GM19328 (cell line): ENCODE measurements around the gene SLC22A4.
A peak's percentile ranks its signal among the peaks of the same experiment; 100 is the strongest.

Experiments used
- ATAC-seq: cut with Tn5 transposase; IDR thresholded peaks from one replicate; pipeline ENCODE4 v1.9.1; 2021; ENCODE audit warnings: mild to moderate bottlenecking, moderate library complexity; ENCODE audit not compliant: unreplicated experiment

SLC22A4 gene

GRCh38 chr5:132370971-132371602, 76.9 kb downstream of the SLC22A4 start:
- ATAC-seq = no peak

- no peak for ATAC-seq
Observed at GRCh38 chr5:132371603-132371994, 77.4 kb downstream of the SLC22A4 start.

- no peak for ATAC-seq
Observed at GRCh38 chr5:132372127-132372526, 77.9 kb downstream of the SLC22A4 start.

- no peak for ATAC-seq
Observed at GRCh38 chr5:132372542-132372941, 78.3 kb downstream of the SLC22A4 start.

DNA sequence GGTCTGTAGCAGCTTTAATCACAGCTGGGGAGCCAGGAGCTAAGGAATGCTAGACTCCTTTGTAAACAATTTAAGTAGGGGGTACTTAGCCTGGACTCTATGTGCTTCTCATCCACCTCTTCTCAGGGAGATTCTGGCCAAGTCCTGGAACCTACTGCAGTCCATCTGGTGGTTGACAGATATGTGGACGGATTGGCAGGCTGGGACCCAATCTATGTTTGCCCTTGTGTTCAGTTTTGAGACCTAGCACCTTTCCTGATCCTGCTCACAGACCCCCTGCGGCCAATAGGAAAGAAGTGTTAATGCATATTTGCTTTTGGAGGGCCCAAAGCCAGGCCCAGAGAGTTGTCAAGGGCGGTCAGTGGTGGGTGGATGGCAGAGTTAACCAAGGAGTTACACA, 81.8 kb downstream of the SLC22A4 start:
- ATAC-seq = no peak

DNA sequence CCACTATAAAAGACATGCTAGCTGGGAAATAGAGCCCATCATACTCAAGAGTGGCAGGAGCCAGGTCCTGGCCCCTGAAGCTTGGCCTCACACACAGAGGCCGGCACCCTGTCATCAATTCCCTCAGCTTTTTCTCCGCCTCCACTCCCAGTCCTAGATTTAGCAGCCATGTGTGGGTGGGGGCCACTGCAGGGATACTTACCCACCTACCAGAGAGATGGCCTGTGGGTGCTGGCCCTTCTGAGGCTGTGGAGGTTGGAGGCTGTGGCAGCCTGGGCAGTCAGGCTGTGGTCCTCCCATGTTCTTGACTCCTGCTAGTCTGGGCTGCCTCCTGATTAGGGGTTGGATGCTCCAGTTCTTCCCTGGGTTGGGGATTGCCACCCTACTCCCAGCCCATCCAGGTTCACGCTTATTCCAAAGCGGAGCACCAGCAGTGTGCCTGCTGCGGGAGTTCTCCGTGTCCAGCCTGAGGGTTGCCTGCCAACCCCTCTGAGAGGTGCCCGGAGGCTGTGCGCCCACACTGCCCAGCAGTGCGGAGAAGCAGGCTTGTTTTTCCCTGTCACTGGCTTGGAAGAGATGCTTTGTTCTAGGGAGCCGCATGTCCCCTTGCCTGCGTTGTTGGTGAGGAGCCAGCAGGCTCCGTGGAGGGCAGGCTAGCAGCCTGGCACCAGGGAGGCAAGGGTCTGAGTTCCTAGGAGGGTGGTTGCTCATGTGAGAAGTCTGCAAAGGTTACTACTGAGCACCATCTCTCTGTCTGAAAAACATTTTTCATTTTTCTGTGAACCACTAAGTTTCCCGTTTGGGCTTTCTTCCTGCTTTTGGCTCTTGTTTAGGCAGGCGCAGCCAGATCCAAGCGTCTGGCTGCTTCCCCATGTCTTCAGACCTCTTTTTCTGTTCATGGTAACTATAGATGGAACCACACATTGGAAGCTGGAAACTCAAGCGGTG, 82.8 kb downstream of the SLC22A4 start:
- no peak for ATAC-seq

DNA sequence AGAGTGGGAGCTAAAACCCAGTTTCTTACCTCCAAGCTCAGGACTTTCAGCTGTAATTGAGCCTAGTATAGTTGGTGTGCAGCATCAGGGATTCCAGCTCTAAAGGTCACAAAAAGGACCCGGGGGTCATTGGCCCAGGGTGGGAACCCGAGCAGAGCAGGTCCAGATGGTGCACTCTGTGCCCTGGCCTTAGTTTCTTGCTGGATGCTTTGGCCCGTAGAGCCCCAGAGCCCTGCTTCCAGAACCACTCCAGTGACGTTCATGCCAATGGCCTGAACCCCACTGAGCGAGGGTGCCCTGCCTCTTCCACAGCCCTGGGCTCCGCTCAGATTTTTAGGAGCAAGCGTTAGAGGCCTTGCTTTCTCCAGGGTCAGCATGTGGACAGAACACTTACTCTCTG, 83.5 kb downstream of the SLC22A4 start:
- ATAC-seq = no peak

- ATAC-seq = no peak
Observed at GRCh38 chr5:132378580-132378979, 84.4 kb downstream of the SLC22A4 start.

DNA sequence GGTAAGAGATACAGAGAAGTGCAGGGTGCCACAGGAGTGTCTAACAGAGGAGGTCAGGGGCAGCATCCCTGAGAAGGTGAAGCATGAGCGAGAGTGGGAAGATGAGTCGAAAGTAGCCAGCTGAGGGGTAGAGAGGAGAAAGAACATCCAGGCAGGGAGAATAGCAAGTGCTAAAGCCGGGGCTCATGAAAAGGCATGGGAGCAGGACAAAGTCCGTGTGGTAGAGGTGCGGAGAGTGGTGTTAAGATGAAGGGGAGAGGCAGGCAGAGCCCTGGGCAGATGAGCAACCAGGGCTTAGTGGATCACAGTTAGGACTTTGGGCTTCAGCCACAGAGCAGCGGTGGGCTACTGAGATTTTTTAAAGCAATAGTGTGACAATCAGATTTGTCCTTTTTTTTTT, 85.9 kb downstream of the SLC22A4 start:
- ATAC-seq = no peak

GRCh38 chr5:132380741-132381140, 86.5 kb downstream of the SLC22A4 start:
- ATAC-seq = no peak

DNA sequence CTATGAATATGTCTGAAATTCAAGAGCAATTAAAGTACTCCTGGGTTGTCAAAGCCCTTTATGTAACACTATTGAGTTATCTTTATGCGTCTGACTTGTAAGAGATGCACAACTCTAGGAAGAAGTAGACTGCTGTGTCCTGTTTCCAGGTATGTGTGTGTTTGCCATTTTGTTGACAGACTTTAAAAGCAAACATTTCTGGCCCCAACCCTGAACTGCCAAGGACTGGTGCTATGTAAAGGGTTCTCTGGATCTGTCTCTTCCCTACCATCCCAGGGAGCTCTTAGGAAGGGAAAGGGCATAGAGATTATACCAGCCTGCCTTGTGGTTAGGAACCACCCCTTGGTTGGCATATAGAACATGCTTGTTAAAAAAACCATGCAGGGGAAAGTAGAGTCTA, 87.4 kb downstream of the SLC22A4 start:
- no peak for ATAC-seq

GRCh38 chr5:132383261-132383660, 89.1 kb downstream of the SLC22A4 start:
- no peak for ATAC-seq

DNA sequence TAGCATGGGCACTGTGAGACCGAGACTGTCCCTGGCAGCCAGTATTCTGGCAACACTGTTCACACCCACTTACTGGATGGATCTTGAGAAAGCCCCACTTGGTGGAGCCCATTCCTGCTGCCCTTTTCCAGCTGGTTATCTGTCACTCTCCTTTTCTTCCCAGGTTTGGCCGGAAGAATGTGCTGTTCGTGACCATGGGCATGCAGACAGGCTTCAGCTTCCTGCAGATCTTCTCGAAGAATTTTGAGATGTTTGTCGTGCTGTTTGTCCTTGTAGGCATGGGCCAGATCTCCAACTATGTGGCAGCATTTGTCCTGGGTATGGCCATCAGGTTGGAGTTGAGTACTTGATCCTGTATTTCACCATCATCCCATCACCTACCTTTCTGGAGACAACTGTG, 89.8 kb downstream of the SLC22A4 start:
- no peak for ATAC-seq

DNA sequence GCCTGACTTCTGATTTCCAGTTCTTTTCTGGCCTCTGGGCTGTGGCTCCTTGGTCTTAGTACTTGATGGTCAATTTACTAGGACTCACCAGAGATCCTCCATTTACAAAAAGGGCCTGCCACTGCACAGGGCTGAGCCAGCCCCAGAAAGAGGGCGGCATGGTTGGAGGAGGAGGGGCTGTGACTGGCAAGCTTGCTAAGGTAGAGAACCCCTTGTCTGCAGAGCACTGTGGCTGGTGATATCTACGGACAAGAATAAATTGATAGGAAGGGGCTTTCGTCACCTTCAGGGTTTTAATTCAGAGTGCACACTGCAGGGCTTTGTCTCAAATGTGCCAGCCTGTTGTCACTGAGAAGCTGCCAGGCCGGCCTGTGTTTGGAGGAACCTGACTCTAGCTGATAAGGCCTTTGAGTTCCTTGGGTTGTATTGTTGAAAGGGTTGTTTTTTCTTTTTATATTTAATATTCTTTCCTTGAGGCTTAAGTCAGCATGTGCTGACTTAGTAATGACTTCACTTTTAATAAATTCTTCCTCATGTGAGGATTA, 90.4 kb downstream of the SLC22A4 start:
- ATAC-seq = no peak

- no peak for ATAC-seq
Observed at GRCh38 chr5:132385326-132386105, 91.3 kb downstream of the SLC22A4 start.

DNA sequence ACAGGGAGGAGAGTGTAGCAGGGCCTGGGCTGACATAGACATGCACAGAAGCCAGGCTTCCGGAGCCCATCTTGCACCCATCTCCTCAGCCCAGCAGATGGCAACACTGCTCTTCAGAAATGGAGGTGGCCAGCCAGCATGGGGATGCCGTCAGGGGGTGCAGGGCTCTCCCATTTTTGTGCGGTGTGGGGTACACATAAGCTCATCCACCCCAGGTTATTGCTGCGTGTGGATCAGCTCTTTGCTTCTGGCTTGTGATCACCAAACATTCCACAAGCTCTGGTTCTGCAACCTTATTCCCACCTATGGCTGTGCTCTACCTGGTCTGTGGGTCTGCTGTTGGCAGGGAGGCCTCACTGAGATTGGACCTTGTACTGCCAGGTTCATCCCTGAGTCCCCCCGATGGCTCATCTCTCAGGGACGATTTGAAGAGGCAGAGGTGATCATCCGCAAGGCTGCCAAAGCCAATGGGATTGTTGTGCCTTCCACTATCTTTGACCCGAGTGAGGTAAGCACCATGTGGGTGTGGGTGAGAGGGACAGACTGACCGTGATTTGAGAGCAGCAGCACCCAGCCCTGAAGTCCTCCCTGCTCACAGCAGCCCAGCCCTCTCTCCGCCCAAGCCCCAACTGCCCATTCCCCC, 92.6 kb downstream of the SLC22A4 start:
- ATAC-seq = peak; percentile 86

GRCh38 chr5:132387640-132388117, 93.5 kb downstream of the SLC22A4 start:
- ATAC-seq = no peak

DNA sequence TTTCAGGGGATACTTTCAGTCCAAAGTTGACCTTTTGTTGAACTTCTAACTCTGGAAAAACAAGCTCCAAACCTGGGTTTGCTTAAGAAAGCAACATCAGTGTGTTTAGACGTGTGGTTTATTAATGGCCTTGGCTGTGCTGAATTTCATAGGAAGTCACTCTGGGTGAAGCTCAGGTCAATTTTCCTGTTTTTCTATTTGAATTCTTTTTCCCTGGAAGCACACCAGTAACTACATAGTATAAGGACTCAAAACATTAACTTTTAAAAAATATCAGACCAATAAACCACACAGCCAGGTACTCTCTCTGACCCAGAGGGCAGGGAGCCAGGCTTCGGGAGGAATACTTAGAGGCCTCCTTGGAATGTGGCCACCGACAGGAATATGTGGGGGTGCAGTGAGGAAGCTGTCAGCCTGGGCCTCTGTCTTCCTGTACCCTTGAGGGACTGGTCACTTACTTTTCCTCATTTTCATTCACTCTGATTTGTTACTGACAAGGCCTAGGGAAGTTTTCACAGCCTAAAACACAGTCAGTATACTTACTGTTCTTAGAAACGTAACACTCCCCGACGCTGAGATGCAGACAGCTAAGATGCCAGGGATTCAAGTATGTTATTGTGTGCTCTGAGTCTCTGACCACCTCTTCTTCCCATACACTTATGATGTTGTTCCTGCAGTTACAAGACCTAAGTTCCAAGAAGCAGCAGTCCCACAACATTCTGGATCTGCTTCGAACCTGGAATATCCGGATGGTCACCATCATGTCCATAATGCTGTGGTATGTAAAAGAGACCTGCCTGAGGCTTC, 94.3 kb downstream of the SLC22A4 start:
- ATAC-seq = no peak

DNA sequence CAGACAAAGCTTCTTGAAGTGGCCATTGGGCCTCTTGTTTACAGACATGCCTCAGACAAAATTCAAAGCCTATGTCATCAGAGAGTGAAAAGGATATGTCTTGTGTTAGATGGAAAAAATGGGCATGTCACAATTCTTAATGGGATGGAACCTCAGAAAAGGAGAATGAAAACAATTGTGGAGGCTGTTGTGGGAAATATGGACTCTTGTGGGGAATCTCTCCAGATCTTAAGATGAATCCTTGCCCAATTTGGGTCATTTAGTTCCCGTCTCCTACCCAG, 94.8 kb downstream of the SLC22A4 start:
- no peak for ATAC-seq
